GM12878 (cell line): ENCODE results near the gene MDK. TPM values are rescaled to one million over a fixed set of nuclear protein-coding genes. Genes with fewer than 3 reads are reported as not detected.

ENCODE experiments used
- ATAC-seq: fragments of 200-7000 bp; cut with Tn5 transposase; 3 replicates; pipeline ENCODE4 v1.9.1; 2020; ENCODE audit warnings: mild to moderate bottlenecking, moderate library complexity
- BruUV-seq: library from RNA; stranded (reverse); fragments of 400-500 nt; replicated peaks from 2 replicates; lab custom pipeline; 2021; lab: Mats Ljungman, UMichigan
- CTCF ChIA-PET: fragments of 300-600 bp; sonication (Branson Sonifier 250); formaldehyde crosslinking; extraction: SDS; loops from one replicate; lab custom pipeline; 2021; ENCODE audit warnings: inconsistent platforms; lab: Yijun Ruan, JAX
- POLR2A ChIA-PET: fragments of 350-600 bp; formaldehyde crosslinking; extraction: SDS; loops from one replicate; lab custom pipeline; 2021; ENCODE audit warnings: inconsistent platforms; lab: Charles Lee
- RAD21 ChIA-PET: fragments of 300-600 bp; sonication (Branson Sonifier 250); formaldehyde crosslinking; loops from one replicate; lab custom pipeline; 2023; ENCODE audit warnings: antibody characterized with exemption; ENCODE audit not compliant: unreplicated experiment; lab: Charles Lee
- SMC1A ChIA-PET: fragments of 300-600 bp; sonication (Branson Sonifier 250); formaldehyde crosslinking; loops from one replicate; lab custom pipeline; 2023; ENCODE audit not compliant: unreplicated experiment, uncharacterized antibody; lab: Charles Lee
- DNase-seq: peaks from one replicate; pipeline ENCODE4 v3.0.0-alpha.2; 2011; ENCODE audit warnings: low read depth, low spot score
- FAIRE-seq: peaks from 3 replicates; lab custom pipeline; 2011; peaks lifted over from hg19 to GRCh38; lab: Jason Lieb, UNC
- H2AFZ ChIP-seq: 2 replicates; pipeline ENCODE4 v1.6.0; 2011; ENCODE audit warnings: low read depth, low read length, control low read depth; ENCODE audit not compliant: control insufficient read depth
- H3K27ac ChIP-seq: 2 replicates; pipeline ENCODE4 v1.5.1; 2011; ENCODE audit warnings: control low read depth; ENCODE audit not compliant: control insufficient read depth, insufficient read depth
- H3K27me3 ChIP-seq, 2 experiments: replicated peaks in 1 of 2; 2 replicates each; pipeline versions ENCODE4 v1.6.0 to v1.6.1; 2011; ENCODE audit warnings: low read length in 1 of 2; ENCODE audit not compliant: control insufficient read depth in 2 of 2, insufficient read depth in 2 of 2
- H3K36me3 ChIP-seq, 2 experiments: 2 replicates each; pipeline ENCODE4 v1.5.1; 2011; ENCODE audit warnings: low read length in 1 of 2; ENCODE audit not compliant: control insufficient read depth in 2 of 2, insufficient read depth in 2 of 2
- H3K4me1 ChIP-seq: 2 replicates; pipeline ENCODE4 v1.6.1; 2011; ENCODE audit warnings: mild to moderate bottlenecking, low read length, moderate library complexity, mixed read lengths; ENCODE audit not compliant: control insufficient read depth, insufficient read depth
- H3K4me2 ChIP-seq: 2 replicates; pipeline ENCODE4 v1.6.0; 2011; ENCODE audit warnings: control low read depth; ENCODE audit not compliant: control insufficient read depth, insufficient read depth
- H3K4me3 ChIP-seq: fragments of 200-600 bp; sonication (generic); 2 replicates; pipeline ENCODE4 v1.5.1; 2016
- H3K79me2 ChIP-seq: 2 replicates; pipeline ENCODE4 v1.6.0; 2011; ENCODE audit warnings: low read length; ENCODE audit not compliant: control insufficient read depth, insufficient read depth
- H3K9ac ChIP-seq: 2 replicates; pipeline ENCODE4 v1.8.0; 2011; ENCODE audit warnings: low read length, control low read depth, mixed read lengths; ENCODE audit not compliant: control insufficient read depth, insufficient read depth
- H3K9me3 ChIP-seq: replicated peaks from 3 replicates; pipeline ENCODE4 v1.5.1; 2011; ENCODE audit warnings: mild to moderate bottlenecking, low read length; ENCODE audit not compliant: control insufficient read depth, insufficient read depth
- H4K20me1 ChIP-seq: 2 replicates; pipeline ENCODE4 v1.6.0; 2011; ENCODE audit not compliant: control insufficient read depth, insufficient read depth
- BHLHE40 ChIP-seq, 2 experiments: fragments of 450-650 bp in 1 of 2; IDR thresholded peaks; 2 replicates each; pipeline ENCODE4 v1.6.1; 2011 to 2017; ENCODE audit warnings: low read depth in 2 of 2, borderline replicate concordance in 1 of 2, improper control_type of control experiment in 1 of 2, low read length in 1 of 2, mild to moderate bottlenecking in 1 of 2
- EZH2 ChIP-seq: IDR thresholded peaks from 2 replicates; pipeline ENCODE4 v1.6.1; 2012; ENCODE audit warnings: low read depth, mild to moderate bottlenecking, control low read depth, inconsistent platforms, low read length, borderline replicate concordance; ENCODE audit not compliant: control insufficient read depth
- GATAD2B ChIP-seq: fragments of 450-650 bp; conservative IDR thresholded peaks from 2 replicates; pipeline ENCODE4 v1.6.1; 2017; ENCODE audit warnings: low read depth, mild to moderate bottlenecking, moderate library complexity
- MEF2A ChIP-seq: IDR thresholded peaks from 2 replicates; pipeline ENCODE4 v1.6.1; 2011; ENCODE audit warnings: low read depth, mild to moderate bottlenecking, low read length, moderate library complexity; ENCODE audit not compliant: insufficient read depth
- MXI1 ChIP-seq: fragments of 150-350 bp; IDR thresholded peaks from 2 replicates; pipeline ENCODE4 v1.6.1; 2011; ENCODE audit warnings: low read depth, mild to moderate bottlenecking, inconsistent platforms, low read length, improper control_type of control experiment
- NFYA ChIP-seq: IDR thresholded peaks from 2 replicates; pipeline ENCODE4 v1.6.1; 2011; ENCODE audit warnings: low read depth, mild to moderate bottlenecking, low read length, improper control_type of control experiment, borderline replicate concordance
- PBX3 ChIP-seq: IDR thresholded peaks from 2 replicates; pipeline ENCODE4 v1.6.1; 2011; ENCODE audit warnings: mild to moderate bottlenecking, low read depth, low read length, moderate library complexity; ENCODE audit not compliant: insufficient replicate concordance
- POLR2AphosphoS2 ChIP-seq: IDR thresholded peaks from 2 replicates; pipeline ENCODE4 v1.6.1; 2011; ENCODE audit warnings: low read depth, mild to moderate bottlenecking, low read length, improper control_type of control experiment, moderate library complexity
- SMARCA5 ChIP-seq: fragments of 450-650 bp; IDR thresholded peaks from 2 replicates; pipeline ENCODE4 v1.6.1; 2017; ENCODE audit warnings: mild to moderate bottlenecking
- TCF7 ChIP-seq: IDR thresholded peaks from 2 replicates; pipeline ENCODE4 v1.6.1; 2014; ENCODE audit warnings: antibody characterized with exemption, borderline replicate concordance
- ZBTB33 ChIP-seq: fragments of 450-650 bp; IDR thresholded peaks from 2 replicates; pipeline ENCODE4 v1.6.1; 2017; ENCODE audit warnings: mild to moderate bottlenecking
- ZNF207 ChIP-seq: fragments of 450-650 bp; IDR thresholded peaks from 2 replicates; pipeline ENCODE4 v1.6.1; 2014; ENCODE audit warnings: antibody characterized with exemption, mild to moderate bottlenecking, borderline replicate concordance
- WGBS: methylation state at CpG from one replicate; pipeline ENCODE4 v1.1.6; 2016; ENCODE audit warnings: low lambda C conversion rate; ENCODE audit not compliant: insufficient replicate concordance, insufficient coverage; ENCODE audit errors: missing lambda C conversion rate; 5-methylcytosine and 5-hydroxymethylcytosine counted together
- in situ Hi-C: fragments of 300-500 bp; cut with MboI; formaldehyde crosslinking; loops from 9 replicates; pipeline ENCODE4 v1.14.3; 2018; ENCODE audit warnings: mixed read lengths
- intact Hi-C: fragments of 100-400 bp; cut with micrococcal nuclease; formaldehyde crosslinking; loops from one replicate; pipeline ENCODE4 v1.14.2; 2022; ENCODE audit not compliant: unreplicated experiment
- polyA plus RNA-seq, 11 experiments: library from polyadenylated mRNA; depleted of rRNA in 4 of 11; unstranded in 6 of 11; stranded (reverse) in 5 of 11; fragments of >200 nt; fragmentation: Nextera tagmentation in 4 of 11; fragmentation: Illumina TruSeq in 1 of 11; extraction: Ambion mirVana in 4 of 11; extraction: Trizol in 1 of 11; gene quantifications; 1 replicate in 1 of 11; 2 replicates in 10 of 11; pipeline versions ENCODE4 v1.2.1 to v1.2.3, GENCODE V29; 2011 to 2016; ENCODE audit warnings: inconsistent platforms in 2 of 11, missing spikeins in 2 of 11, low read depth in 1 of 11
- total RNA-seq, 4 experiments: library from RNA; depleted of rRNA in 3 of 4; stranded (reverse); fragments of >200 nt in 3 of 4; fragmentation: Illumina TruSeq in 1 of 4; extraction: Trizol in 1 of 4; gene quantifications; 2 replicates each; pipeline versions ENCODE4 v1.2.1 to v1.2.3, GENCODE V29; 2013 to 2021

MDK gene
- total and polyA plus RNA-seq, 10 of the 15 experiments (the other 5 are each of a cell fraction or from before 2014, with no cell fraction given) = 0.77 to 17.8 (median 9.9) TPM

- no peak for TF ChIP-seq PBX3
- no peak for TF ChIP-seq ZNF207
- TF ChIP-seq POLR2AphosphoS2 = no peak
- TF ChIP-seq MEF2A = no peak
- TF ChIP-seq TCF7 = no peak
- TF ChIP-seq NFYA = no peak
- no peak for TF ChIP-seq SMARCA5
- TF ChIP-seq, all 136 proteins: peak for 7
Measured at GRCh38 chr11:46381048-46381818, at the start of gene MDK (continued).

- Histone ChIP-seq H3K79me2 (no peaks in the 10 kb centered on the region), H3K9ac (no peak overlapping the region)
- in situ Hi-C loops = no loop called here
- TF ChIP-seq BHLHE40 (IDR thresholded peaks at IDR 0.05; ENCODE audit: borderline replicate concordance in 1 of 2, low read depth in 2 of 2, low read length in 1 of 2) = no peak
- no peak for TF ChIP-seq MXI1
- TF ChIP-seq ZBTB33 = no peak
- 0 out of 2 replicates have a peak, but pooled peaks have one; percentile 25 for TF ChIP-seq EZH2
- TF ChIP-seq GATAD2B = no peak
- TF ChIP-seq, all 136 proteins: peak for 1
- no peak overlapping the region for H2AFZ ChIP-seq
- no peaks in the 10 kb centered on the region for H4K20me1 ChIP-seq
- POLR2A ChIA-PET = no interaction called here
- intact Hi-C loops = no loop called here
- no peaks in the 10 kb centered on the region; the same call in 1 of the 2 replicates for H3K4me1 ChIP-seq
- no peaks in the 10 kb centered on the region for H3K36me3 ChIP-seq
- ATAC-seq = no peak
- DNase-seq = no peak
- no peaks in the 10 kb centered on the region for H3K9me3 ChIP-seq
- H3K27me3 ChIP-seq = peaks cover 17 to 30% of the 10 kb centered on the region in 2 experiments
- no peak overlapping the region for H3K27ac ChIP-seq
- SMC1A ChIA-PET = no interaction called here
- 9% methylated on average over 8 of the region's 8 CpGs for WGBS
- no peak for FAIRE-seq
- no TSS peak for BruUV-seq
- H3K4me3 ChIP-seq = no peak overlapping the region
- RAD21 ChIA-PET = interaction anchor here (0.7 kb wide), 1 partner anchor 23 kb away, joined by 4 read pairs; no protein-coding TSS in a partner anchor
- CTCF ChIA-PET = interaction anchor here (1.6 kb wide), 1 partner anchor 23 kb away, joined by 4 read pairs; no protein-coding TSS in a partner anchor
- no peak overlapping the region for H3K4me2 ChIP-seq
Measured at GRCh38 chr11:46332093-46332567, 49.3 kb upstream of the MDK start.
